GM21723 (cell line): ENCODE results near the gene LEAP2.

ENCODE experiments used
- ATAC-seq: cut with Tn5 transposase; IDR thresholded peaks from one replicate; pipeline ENCODE4 v1.9.1; 2021; ENCODE audit warnings: mild to moderate bottlenecking, moderate library complexity; ENCODE audit not compliant: unreplicated experiment

LEAP2 gene

GRCh38 chr5:132876020-132876759 lies 2.7 kb downstream of the LEAP2 start:
- no peak for ATAC-seq

- ATAC-seq, result no peak
These were observed 4.0 kb downstream of the LEAP2 start for GRCh38 chr5:132877466-132877865.

GRCh38 chr5:132877938-132878337 lies 4.5 kb downstream of the LEAP2 start:
- no peak for ATAC-seq

- ATAC-seq, result peak; percentile 54
These were observed 9.9 kb downstream of the LEAP2 start for GRCh38 chr5:132883261-132883834.

- no peak for ATAC-seq
These were observed 11.1 kb downstream of the LEAP2 start for GRCh38 chr5:132884548-132884947.

GRCh38 chr5:132886064-132886823 lies 12.8 kb downstream of the LEAP2 start:
- ATAC-seq, result no peak

GRCh38 chr5:132887283-132887682 lies 13.8 kb downstream of the LEAP2 start:
- no peak for ATAC-seq

- no peak for ATAC-seq
These were observed 16.0 kb downstream of the LEAP2 start for GRCh38 chr5:132889501-132889900.

- ATAC-seq, result no peak
These were observed 17.3 kb downstream of the LEAP2 start for GRCh38 chr5:132890817-132891216.

- no peak for ATAC-seq
These were observed 22.3 kb downstream of the LEAP2 start for GRCh38 chr5:132895719-132896305.

- no peak for ATAC-seq
These were observed 23.2 kb downstream of the LEAP2 start for GRCh38 chr5:132896685-132897084.

- ATAC-seq, result no peak
These were observed 24.6 kb downstream of the LEAP2 start for GRCh38 chr5:132898094-132898493.

GRCh38 chr5:132901036-132901435 lies 27.6 kb downstream of the LEAP2 start:
- no peak for ATAC-seq

- no peak for ATAC-seq
These were observed 28.3 kb downstream of the LEAP2 start for GRCh38 chr5:132901730-132902129.

- ATAC-seq, result no peak
These were observed 32.5 kb downstream of the LEAP2 start for GRCh38 chr5:132905938-132906337.

GRCh38 chr5:132907161-132907560 lies 33.7 kb downstream of the LEAP2 start:
- no peak for ATAC-seq

GRCh38 chr5:132909702-132910101 lies 36.2 kb downstream of the LEAP2 start:
- ATAC-seq, result no peak

- no peak for ATAC-seq
These were observed 42.2 kb downstream of the LEAP2 start for GRCh38 chr5:132915681-132916080.

GRCh38 chr5:132916086-132916485 lies 42.6 kb downstream of the LEAP2 start:
- ATAC-seq, result no peak
